HEK293 (cell line): Measurements from ENCODE around the gene FGD6.
A peak's percentile ranks its signal among the peaks of the same experiment; 100 is the strongest.

Source experiments
- CTCF ChIA-PET: fragments of 350-600 bp; formaldehyde crosslinking; extraction: SDS; loops from one replicate; lab custom pipeline; 2021; ENCODE audit warnings: antibody characterized with exemption; lab: Yijun Ruan, JAX
- POLR2A ChIA-PET: fragments of 300-600 bp; formaldehyde crosslinking; extraction: SDS; loops from one replicate; lab custom pipeline; 2020; ENCODE audit warnings: antibody characterized with exemption, inconsistent platforms; lab: Yijun Ruan, JAX
- H3K27ac ChIP-seq: fragments of 200-500 bp; sonication (Bioruptor generic); 2 replicates; pipeline ENCODE4 v1.5.1; 2014; ENCODE audit warnings: low read depth, low read length, control low read depth, inconsistent platforms; ENCODE audit errors: extremely low read depth
- H3K36me3 ChIP-seq, 2 experiments: fragments of 200-500 bp in 1 of 2; sonication (Bioruptor generic) in 1 of 2; 1 replicate in 1 of 2; 2 replicates in 1 of 2; pipeline ENCODE4 v1.5.1; 2014 to 2017; ENCODE audit warnings: inconsistent platforms in 2 of 2, low read length in 2 of 2; ENCODE audit not compliant: control insufficient read depth in 2 of 2, insufficient read depth in 1 of 2
- H3K4me1 ChIP-seq: fragments of 200-500 bp; sonication (Bioruptor generic); 2 replicates; pipeline ENCODE4 v1.5.1; 2014; ENCODE audit warnings: mild to moderate bottlenecking, low read length, inconsistent platforms; ENCODE audit not compliant: control insufficient read depth, insufficient read depth
- H3K4me3 ChIP-seq: 2 replicates; pipeline ENCODE4 v1.5.1; 2011; ENCODE audit warnings: low read depth, mild to moderate bottlenecking, control low read depth, low read length, moderate library complexity
- H3K9me3 ChIP-seq: fragments of 200-500 bp; sonication (Bioruptor generic); 2 replicates; pipeline ENCODE4 v1.5.1; 2014; ENCODE audit warnings: low read depth, low read length, inconsistent platforms; ENCODE audit not compliant: control insufficient read depth, insufficient read depth
- FEZF1 ChIP-seq: fragments of 450-650 bp; formaldehyde crosslinking; IDR thresholded peaks from 2 replicates; pipeline ENCODE4 v1.5.1; 2016; ENCODE audit warnings: missing biosample characterization, missing genetic modification characterization
- GLI2 ChIP-seq: fragments of 450-650 bp; formaldehyde crosslinking; IDR thresholded peaks from 2 replicates; pipeline ENCODE4; 2017; ENCODE audit warnings: missing biosample characterization, missing genetic modification characterization, low read depth, borderline replicate concordance
- GLI4 ChIP-seq: fragments of 450-650 bp; formaldehyde crosslinking; IDR thresholded peaks from 2 replicates; pipeline ENCODE4 v1.5.1; 2016; ENCODE audit warnings: missing biosample characterization, missing genetic modification characterization
- GLIS1 ChIP-seq: fragments of 450-650 bp; formaldehyde crosslinking; IDR thresholded peaks from 2 replicates; pipeline ENCODE4 v1.5.1; 2016; ENCODE audit warnings: missing biosample characterization, missing genetic modification characterization
- KLF16 ChIP-seq: fragments of 450-650 bp; formaldehyde crosslinking; IDR thresholded peaks from 2 replicates; pipeline ENCODE4 v1.5.1; 2017; ENCODE audit warnings: missing biosample characterization, missing genetic modification characterization
- MZF1 ChIP-seq: fragments of 450-650 bp; formaldehyde crosslinking; IDR thresholded peaks from 2 replicates; pipeline ENCODE4 v1.5.1; 2017; ENCODE audit warnings: missing biosample characterization, missing genetic modification characterization, borderline replicate concordance
- RBAK ChIP-seq: fragments of 450-650 bp; formaldehyde crosslinking; IDR thresholded peaks from 2 replicates; pipeline ENCODE4 v1.5.1; 2016; ENCODE audit warnings: missing biosample characterization, missing genetic modification characterization
- ZNF114 ChIP-seq: fragments of 450-650 bp; formaldehyde crosslinking; IDR thresholded peaks from 2 replicates; pipeline ENCODE4 v1.5.0; 2017; ENCODE audit warnings: missing biosample characterization, missing genetic modification characterization
- ZNF223 ChIP-seq: fragments of 450-650 bp; formaldehyde crosslinking; IDR thresholded peaks from 2 replicates; pipeline ENCODE4 v1.5.1; 2016; ENCODE audit warnings: missing biosample characterization, missing genetic modification characterization
- ZNF423 ChIP-seq: fragments of 450-650 bp; formaldehyde crosslinking; IDR thresholded peaks from 2 replicates; pipeline ENCODE4 v1.5.1; 2016; ENCODE audit warnings: missing biosample characterization, missing genetic modification characterization
- ZNF521 ChIP-seq: fragments of 450-650 bp; formaldehyde crosslinking; IDR thresholded peaks from 2 replicates; pipeline ENCODE4 v1.5.1; 2017; ENCODE audit warnings: missing biosample characterization, mild to moderate bottlenecking, missing genetic modification characterization
- ZNF530 ChIP-seq: fragments of 450-650 bp; formaldehyde crosslinking; IDR thresholded peaks from 2 replicates; pipeline ENCODE4 v1.5.1; 2016; ENCODE audit warnings: low read depth, missing biosample characterization, missing genetic modification characterization
- ZNF560 ChIP-seq: fragments of 450-650 bp; formaldehyde crosslinking; IDR thresholded peaks from 2 replicates; pipeline ENCODE4 v1.5.1; 2017; ENCODE audit warnings: missing biosample characterization, missing genetic modification characterization, borderline replicate concordance
- ZNF654 ChIP-seq: fragments of 450-650 bp; formaldehyde crosslinking; IDR thresholded peaks from 2 replicates; pipeline ENCODE4 v1.5.1; 2016; ENCODE audit warnings: low read depth, missing biosample characterization, missing genetic modification characterization
- ZNF664 ChIP-seq: fragments of 450-650 bp; formaldehyde crosslinking; IDR thresholded peaks from 2 replicates; pipeline ENCODE4 v1.5.1; 2016; ENCODE audit warnings: missing biosample characterization, missing genetic modification characterization
- ZNF701 ChIP-seq: fragments of 450-650 bp; formaldehyde crosslinking; IDR thresholded peaks from 2 replicates; pipeline ENCODE4 v1.5.1; 2016; ENCODE audit warnings: missing biosample characterization, missing genetic modification characterization
- ZNF776 ChIP-seq: fragments of 450-650 bp; formaldehyde crosslinking; IDR thresholded peaks from 2 replicates; pipeline ENCODE4 v1.5.0; 2017; ENCODE audit warnings: missing biosample characterization, missing genetic modification characterization, borderline replicate concordance
- TF ChIP-seq, protein P1 (sequence below): fragments of 450-650 bp; formaldehyde crosslinking; IDR thresholded peaks from 2 replicates; pipeline ENCODE4 v1.5.1; 2016; ENCODE audit warnings: missing biosample characterization, missing genetic modification characterization
- TF ChIP-seq, protein P2 (sequence below): fragments of 450-650 bp; formaldehyde crosslinking; IDR thresholded peaks from 2 replicates; pipeline ENCODE4 v1.5.1; 2017; ENCODE audit warnings: missing biosample characterization, missing genetic modification characterization
- TF ChIP-seq, protein P3 (sequence below): fragments of 450-650 bp; formaldehyde crosslinking; conservative IDR thresholded peaks from 2 replicates; pipeline ENCODE4 v1.5.1; 2016; ENCODE audit warnings: low read depth, missing biosample characterization, missing genetic modification characterization
- TF ChIP-seq, protein P4 (sequence below): fragments of 450-650 bp; IDR thresholded peaks from 2 replicates; pipeline ENCODE4 v1.5.1; 2018; ENCODE audit warnings: missing biosample characterization, mild to moderate bottlenecking, missing genetic modification characterization

Gene FGD6

DNA sequence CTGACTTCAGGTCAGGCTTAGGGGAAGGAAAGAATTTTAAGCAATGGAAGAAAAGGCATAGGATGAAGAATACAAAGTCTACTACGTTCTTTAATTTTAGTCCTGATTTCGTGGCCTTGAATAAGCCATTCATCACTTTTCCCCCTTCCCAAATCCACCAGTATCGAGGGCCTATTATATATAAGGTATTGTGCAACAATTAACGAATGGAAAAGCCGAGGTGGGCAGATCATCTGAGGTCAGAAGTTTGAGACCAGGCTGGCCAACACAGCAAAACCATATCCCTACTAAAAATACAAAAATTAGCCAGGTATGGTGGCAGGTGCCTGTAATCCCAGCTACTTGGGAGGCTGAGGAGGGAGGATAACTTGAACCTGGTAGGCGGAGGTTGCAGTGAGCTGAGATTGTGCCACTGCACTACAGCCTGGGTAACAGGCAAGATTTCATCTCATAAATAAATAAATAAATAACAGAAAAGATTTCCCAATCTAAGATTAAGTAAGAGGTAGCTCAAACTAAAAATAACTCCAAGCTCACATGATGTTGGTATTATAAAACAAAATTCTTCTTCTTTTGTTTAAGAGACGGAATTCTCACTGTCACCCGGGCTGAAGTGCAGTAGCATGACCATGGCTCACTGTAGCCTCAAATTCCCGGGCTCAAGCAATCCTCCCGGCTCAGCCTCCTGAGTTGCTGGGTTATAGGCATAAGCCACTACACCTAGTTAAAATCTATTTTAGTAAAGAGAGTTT is 85.5 kb downstream of the FGD6 start (continued):
- TF ChIP-seq, protein P1, sequence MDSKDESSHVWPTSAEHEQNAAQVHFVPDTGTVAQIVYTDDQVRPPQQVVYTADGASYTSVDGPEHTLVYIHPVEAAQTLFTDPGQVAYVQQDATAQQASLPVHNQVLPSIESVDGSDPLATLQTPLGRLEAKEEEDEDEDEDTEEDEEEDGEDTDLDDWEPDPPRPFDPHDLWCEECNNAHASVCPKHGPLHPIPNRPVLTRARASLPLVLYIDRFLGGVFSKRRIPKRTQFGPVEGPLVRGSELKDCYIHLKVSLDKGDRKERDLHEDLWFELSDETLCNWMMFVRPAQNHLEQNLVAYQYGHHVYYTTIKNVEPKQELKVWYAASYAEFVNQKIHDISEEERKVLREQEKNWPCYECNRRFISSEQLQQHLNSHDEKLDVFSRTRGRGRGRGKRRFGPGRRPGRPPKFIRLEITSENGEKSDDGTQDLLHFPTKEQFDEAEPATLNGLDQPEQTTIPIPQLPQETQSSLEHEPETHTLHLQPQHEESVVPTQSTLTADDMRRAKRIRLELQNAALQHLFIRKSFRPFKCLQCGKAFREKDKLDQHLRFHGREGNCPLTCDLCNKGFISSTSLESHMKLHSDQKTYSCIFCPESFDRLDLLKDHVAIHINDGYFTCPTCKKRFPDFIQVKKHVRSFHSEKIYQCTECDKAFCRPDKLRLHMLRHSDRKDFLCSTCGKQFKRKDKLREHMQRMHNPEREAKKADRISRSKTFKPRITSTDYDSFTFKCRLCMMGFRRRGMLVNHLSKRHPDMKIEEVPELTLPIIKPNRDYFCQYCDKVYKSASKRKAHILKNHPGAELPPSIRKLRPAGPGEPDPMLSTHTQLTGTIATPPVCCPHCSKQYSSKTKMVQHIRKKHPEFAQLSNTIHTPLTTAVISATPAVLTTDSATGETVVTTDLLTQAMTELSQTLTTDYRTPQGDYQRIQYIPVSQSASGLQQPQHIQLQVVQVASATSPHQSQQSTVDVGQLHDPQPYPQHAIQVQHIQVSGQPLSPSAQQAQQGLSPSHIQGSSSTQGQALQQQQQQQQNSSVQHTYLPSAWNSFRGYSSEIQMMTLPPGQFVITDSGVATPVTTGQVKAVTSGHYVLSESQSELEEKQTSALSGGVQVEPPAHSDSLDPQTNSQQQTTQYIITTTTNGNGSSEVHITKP = no peak
- TF ChIP-seq ZNF560 (tag by site-specific recombination) = no peak
- no peak for TF ChIP-seq KLF16 (tag by site-specific recombination)
- no peak for TF ChIP-seq GLI2 (tag by site-specific recombination)
- TF ChIP-seq RBAK = no peak
- no peak for TF ChIP-seq GLI4 (tag by site-specific recombination)
- no peak for TF ChIP-seq ZNF654 (tag by site-specific recombination)

DNA sequence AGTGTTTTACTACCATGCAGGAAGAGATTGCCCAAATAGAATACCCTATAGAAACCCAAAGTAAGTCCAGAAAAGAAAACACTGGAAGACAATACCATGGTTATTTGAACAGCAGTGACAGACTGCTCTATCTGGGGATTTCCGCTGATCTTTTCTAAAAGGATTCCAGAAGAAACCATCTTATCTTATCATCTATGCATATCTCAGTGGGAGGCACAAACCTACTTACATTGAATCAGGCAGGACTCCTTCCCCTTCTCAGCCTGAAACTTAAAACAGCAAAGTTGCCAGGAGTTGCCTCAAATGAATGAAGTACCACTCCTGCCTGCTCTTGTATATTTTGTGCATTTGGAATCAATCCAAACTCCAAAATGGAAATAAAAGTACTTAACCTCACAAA is 87.2 kb downstream of the FGD6 start:
- Histone ChIP-seq H3K9me3 (no peaks in the 10 kb centered on the region), H3K36me3 (no peaks in the 10 kb centered on the region), H3K27ac (no peak overlapping the region), H3K4me1 (peaks cover 7% of the 10 kb centered on the region), H3K4me3 (no peak overlapping the region)
- ChIA-PET CTCF (no interaction called here), POLR2A (no interaction called here)
- peak; percentile 38; the same call in 1 of the 2 replicates for TF ChIP-seq FEZF1 (tag by site-specific recombination)
- peak; percentile 56; the same call in 1 of the 2 replicates for TF ChIP-seq GLIS1 (tag by site-specific recombination)
- no peak for TF ChIP-seq ZNF560 (tag by site-specific recombination)

DNA sequence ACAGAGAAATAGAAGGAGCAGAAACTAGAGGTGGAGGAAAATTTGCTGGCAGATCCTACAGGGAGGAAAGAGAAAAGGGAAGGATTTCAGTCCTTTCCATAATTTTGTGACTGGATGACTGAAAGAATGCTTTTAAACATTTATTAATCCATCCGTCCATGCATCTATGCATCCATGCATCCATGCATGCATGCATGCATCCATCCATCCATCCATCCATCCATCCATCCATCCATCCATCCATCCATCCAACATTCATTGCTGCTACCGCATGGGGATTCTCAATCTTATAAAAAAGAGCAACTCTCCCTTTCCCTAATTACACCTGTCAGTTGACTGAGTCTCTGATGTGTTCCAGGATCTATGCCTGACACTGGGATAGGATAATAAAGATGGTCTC is 88.2 kb downstream of the FGD6 start:
- no peaks in the 10 kb centered on the region for H3K9me3 ChIP-seq
- peaks cover 7% of the 10 kb centered on the region for H3K4me1 ChIP-seq
- ChIA-PET POLR2A (no interaction called here), CTCF (interaction anchor here (0.6 kb wide), 1 partner anchor 170 kb away, joined by 4 read pairs; no protein-coding TSS in a partner anchor)
- H3K4me3 ChIP-seq = no peak overlapping the region
- H3K36me3 ChIP-seq = no peaks in the 10 kb centered on the region
- no peak overlapping the region for H3K27ac ChIP-seq
- TF ChIP-seq RBAK = no peak
- no peak for TF ChIP-seq ZNF530 (tag by site-specific recombination)
- no peak for TF ChIP-seq FEZF1 (tag by site-specific recombination)
- TF ChIP-seq, protein P2, sequence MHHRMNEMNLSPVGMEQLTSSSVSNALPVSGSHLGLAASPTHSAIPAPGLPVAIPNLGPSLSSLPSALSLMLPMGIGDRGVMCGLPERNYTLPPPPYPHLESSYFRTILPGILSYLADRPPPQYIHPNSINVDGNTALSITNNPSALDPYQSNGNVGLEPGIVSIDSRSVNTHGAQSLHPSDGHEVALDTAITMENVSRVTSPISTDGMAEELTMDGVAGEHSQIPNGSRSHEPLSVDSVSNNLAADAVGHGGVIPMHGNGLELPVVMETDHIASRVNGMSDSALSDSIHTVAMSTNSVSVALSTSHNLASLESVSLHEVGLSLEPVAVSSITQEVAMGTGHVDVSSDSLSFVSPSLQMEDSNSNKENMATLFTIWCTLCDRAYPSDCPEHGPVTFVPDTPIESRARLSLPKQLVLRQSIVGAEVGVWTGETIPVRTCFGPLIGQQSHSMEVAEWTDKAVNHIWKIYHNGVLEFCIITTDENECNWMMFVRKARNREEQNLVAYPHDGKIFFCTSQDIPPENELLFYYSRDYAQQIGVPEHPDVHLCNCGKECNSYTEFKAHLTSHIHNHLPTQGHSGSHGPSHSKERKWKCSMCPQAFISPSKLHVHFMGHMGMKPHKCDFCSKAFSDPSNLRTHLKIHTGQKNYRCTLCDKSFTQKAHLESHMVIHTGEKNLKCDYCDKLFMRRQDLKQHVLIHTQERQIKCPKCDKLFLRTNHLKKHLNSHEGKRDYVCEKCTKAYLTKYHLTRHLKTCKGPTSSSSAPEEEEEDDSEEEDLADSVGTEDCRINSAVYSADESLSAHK = no peak
- TF ChIP-seq ZNF776 (tag by site-specific recombination) = no peak
- no peak for TF ChIP-seq GLI2 (tag by site-specific recombination)
- no peak for TF ChIP-seq ZNF114 (tag by site-specific recombination)
- TF ChIP-seq, protein P3, sequence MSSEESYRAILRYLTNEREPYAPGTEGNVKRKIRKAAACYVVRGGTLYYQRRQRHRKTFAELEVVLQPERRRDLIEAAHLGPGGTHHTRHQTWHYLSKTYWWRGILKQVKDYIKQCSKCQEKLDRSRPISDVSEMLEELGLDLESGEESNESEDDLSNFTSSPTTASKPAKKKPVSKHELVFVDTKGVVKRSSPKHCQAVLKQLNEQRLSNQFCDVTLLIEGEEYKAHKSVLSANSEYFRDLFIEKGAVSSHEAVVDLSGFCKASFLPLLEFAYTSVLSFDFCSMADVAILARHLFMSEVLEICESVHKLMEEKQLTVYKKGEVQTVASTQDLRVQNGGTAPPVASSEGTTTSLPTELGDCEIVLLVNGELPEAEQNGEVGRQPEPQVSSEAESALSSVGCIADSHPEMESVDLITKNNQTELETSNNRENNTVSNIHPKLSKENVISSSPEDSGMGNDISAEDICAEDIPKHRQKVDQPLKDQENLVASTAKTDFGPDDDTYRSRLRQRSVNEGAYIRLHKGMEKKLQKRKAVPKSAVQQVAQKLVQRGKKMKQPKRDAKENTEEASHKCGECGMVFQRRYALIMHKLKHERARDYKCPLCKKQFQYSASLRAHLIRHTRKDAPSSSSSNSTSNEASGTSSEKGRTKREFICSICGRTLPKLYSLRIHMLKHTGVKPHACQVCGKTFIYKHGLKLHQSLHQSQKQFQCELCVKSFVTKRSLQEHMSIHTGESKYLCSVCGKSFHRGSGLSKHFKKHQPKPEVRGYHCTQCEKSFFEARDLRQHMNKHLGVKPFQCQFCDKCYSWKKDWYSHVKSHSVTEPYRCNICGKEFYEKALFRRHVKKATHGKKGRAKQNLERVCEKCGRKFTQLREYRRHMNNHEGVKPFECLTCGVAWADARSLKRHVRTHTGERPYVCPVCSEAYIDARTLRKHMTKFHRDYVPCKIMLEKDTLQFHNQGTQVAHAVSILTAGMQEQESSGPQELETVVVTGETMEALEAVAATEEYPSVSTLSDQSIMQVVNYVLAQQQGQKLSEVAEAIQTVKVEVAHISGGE (tag by site-specific recombination) = no peak
- TF ChIP-seq ZNF664 (tag by site-specific recombination) = no peak
- no peak for TF ChIP-seq ZNF423 (tag by site-specific recombination)
- TF ChIP-seq, protein P4, sequence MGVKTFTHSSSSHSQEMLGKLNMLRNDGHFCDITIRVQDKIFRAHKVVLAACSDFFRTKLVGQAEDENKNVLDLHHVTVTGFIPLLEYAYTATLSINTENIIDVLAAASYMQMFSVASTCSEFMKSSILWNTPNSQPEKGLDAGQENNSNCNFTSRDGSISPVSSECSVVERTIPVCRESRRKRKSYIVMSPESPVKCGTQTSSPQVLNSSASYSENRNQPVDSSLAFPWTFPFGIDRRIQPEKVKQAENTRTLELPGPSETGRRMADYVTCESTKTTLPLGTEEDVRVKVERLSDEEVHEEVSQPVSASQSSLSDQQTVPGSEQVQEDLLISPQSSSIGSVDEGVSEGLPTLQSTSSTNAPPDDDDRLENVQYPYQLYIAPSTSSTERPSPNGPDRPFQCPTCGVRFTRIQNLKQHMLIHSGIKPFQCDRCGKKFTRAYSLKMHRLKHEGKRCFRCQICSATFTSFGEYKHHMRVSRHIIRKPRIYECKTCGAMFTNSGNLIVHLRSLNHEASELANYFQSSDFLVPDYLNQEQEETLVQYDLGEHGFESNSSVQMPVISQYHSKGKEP (tag by site-specific recombination) = peak; percentile 84
- no peak for TF ChIP-seq ZNF223 (tag by site-specific recombination)
- no peak for TF ChIP-seq MZF1 (tag by site-specific recombination)
- TF ChIP-seq ZNF701 (tag by site-specific recombination) = no peak
- TF ChIP-seq ZNF521 (tag by site-specific recombination) = no peak
